BLaER1 (cell line): ENCODE data around the gene ITGAE.
"Not testable (repeated sequence)": the region's sequence is repeated elsewhere in the genome, so short reads cannot be mapped to it uniquely, and the experiment has no call there.

Source experiments
- H3K27ac ChIP-seq: shearing (Covaris generic); formaldehyde crosslinking; 2 replicates; pipeline ENCODE4 v1.8.1; 2022
- H3K27me3 ChIP-seq: shearing (Covaris generic); formaldehyde crosslinking; 2 replicates; pipeline ENCODE4 v1.8.1; 2022
- H3K36me3 ChIP-seq: shearing (Covaris generic); formaldehyde crosslinking; 2 replicates; pipeline ENCODE4 v1.8.1; 2022
- H3K4me1 ChIP-seq: shearing (Covaris generic); formaldehyde crosslinking; 2 replicates; pipeline ENCODE4 v1.8.1; 2022
- H3K4me2 ChIP-seq: shearing (Covaris generic); formaldehyde crosslinking; 2 replicates; pipeline ENCODE4 v1.8.1; 2022
- H3K4me3 ChIP-seq: shearing (Covaris generic); formaldehyde crosslinking; 2 replicates; pipeline ENCODE4 v1.8.1; 2022
- H3K9ac ChIP-seq: shearing (Covaris generic); formaldehyde crosslinking; 2 replicates; pipeline ENCODE4 v1.8.1; 2022
- H3K9me3 ChIP-seq: shearing (Covaris generic); formaldehyde crosslinking; 2 replicates; pipeline ENCODE4 v1.8.1; 2022
- H4K20me1 ChIP-seq: shearing (Covaris generic); formaldehyde crosslinking; 2 replicates; pipeline ENCODE4 v1.8.1; 2022
- Cebpa-rat ChIP-seq: shearing (Covaris generic); IDR thresholded peaks from 2 replicates; pipeline ENCODE4 v1.8.1; 2022

The ITGAE gene

GRCh38 chr17:3710951-3711383 lies 90.0 kb downstream of the ITGAE start:
- Histone ChIP-seq H4K20me1 (no peaks in the 10 kb centered on the region), H3K36me3 (peaks cover 42% of the 10 kb centered on the region), H3K9me3 (no peaks in the 10 kb centered on the region), H3K4me2 (peak overlapping the region; percentile 75), H3K27me3 (no peaks in the 10 kb centered on the region), H3K4me3 (no peak overlapping the region), H3K27ac (no peak overlapping the region; the same call in 1 of the 2 replicates), H3K4me1 (peaks cover 51% of the 10 kb centered on the region), H3K9ac (no peak overlapping the region)
- TF ChIP-seq Cebpa-rat = no peak

GRCh38 chr17:3708366-3708765 lies 92.6 kb downstream of the ITGAE start:
- Histone ChIP-seq H3K27ac (no peak overlapping the region), H4K20me1 (no peaks in the 10 kb centered on the region), H3K4me2 (no peak overlapping the region), H3K36me3 (peaks cover 18% of the 10 kb centered on the region), H3K27me3 (no peaks in the 10 kb centered on the region), H3K4me1 (peaks cover 35% of the 10 kb centered on the region), H3K9ac (no peak overlapping the region), H3K4me3 (no peak overlapping the region), H3K9me3 (no peaks in the 10 kb centered on the region)
- TF ChIP-seq Cebpa-rat = no peak

DNA sequence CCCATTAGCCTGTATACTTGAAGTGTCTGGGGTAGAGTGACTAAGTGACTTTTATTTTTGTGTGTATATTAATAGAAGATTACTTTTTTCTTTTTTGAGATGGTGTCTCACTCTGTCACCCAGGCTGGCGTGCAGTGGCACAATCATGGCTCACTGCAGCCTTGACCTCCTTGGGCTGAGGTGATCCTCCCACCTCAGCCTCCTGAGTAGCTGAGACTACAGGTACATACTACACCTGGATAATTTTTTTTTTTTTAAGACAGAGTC lies 95.3 kb downstream of the ITGAE start:
- not testable (repeated sequence) for H3K36me3 ChIP-seq, H4K20me1 ChIP-seq, H3K27ac ChIP-seq, H3K4me1 ChIP-seq, H3K4me3 ChIP-seq, H3K9ac ChIP-seq, H3K4me2 ChIP-seq, H3K27me3 ChIP-seq
- peaks cover 10% of the 10 kb centered on the region for H3K9me3 ChIP-seq

DNA sequence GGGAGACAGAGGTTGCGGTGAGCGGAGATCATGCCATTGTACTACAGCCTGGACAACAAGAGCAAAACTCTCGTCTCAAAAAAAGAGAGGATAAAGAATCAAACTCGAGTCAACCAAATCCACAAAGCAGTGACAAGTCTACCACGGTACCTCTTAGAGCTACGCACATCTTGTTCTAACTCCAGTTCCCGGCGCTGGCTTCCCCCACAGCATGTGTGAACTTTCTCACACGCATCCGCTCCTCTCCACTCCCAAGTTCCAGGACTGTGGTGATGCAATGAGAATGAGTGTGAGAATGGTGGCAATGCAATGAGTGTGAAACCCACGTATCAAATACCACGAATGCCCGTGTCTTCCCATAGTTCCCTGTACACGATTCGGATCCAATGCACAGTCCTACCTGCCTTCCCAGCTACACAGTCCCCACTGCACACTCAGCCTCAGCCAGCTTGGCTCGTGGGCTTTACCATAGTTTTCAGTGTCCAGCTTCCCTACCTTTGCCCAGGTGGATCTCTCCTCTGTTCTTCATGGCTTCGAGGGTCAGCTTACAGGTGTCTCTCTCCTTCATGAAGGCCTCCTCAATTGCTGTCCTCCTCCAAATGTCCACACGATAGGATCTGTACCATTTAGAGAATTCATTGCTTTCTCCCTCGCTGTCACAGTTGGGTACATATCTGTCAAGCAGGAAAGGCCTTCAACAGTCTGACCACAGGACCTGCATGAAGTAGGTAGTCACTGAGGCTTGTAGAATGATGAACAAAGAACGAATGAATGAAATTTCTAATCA lies 95.9 kb downstream of the ITGAE start:
- Histone ChIP-seq H3K27me3 (no peaks in the 10 kb centered on the region), H3K9ac (no peak overlapping the region), H3K9me3 (peaks cover 10% of the 10 kb centered on the region), H3K36me3 (peaks cover 9% of the 10 kb centered on the region), H3K4me1 (peaks cover 4% of the 10 kb centered on the region), H3K27ac (no peak overlapping the region), H3K4me3 (no peak overlapping the region), H4K20me1 (no peaks in the 10 kb centered on the region), H3K4me2 (no peak overlapping the region)
- TF ChIP-seq Cebpa-rat = no peak

DNA sequence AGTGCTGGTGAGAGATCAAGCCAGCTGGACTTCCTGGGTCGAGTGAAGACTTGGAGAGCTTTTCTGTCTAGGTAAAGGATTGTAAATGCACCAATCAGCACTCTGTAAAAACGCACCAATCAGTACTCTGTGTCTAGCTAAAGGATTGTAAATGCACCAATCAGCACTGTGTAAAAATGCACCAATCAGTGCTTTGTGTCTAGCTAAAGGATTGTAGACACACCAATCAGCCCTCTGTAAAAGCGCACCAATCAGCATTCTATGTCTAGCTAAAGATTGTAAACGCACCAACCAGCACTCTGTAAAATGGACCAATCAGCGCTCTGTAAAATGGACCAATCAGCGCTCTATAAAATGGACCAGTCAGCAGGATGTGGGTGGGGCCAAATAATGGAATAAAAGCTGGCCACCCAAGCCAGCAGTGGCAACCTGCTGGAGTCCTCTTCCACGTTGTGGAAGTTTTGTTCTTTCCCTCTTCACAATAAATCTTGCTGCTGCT lies 98.9 kb downstream of the ITGAE start:
- H3K36me3 ChIP-seq, H3K4me2 ChIP-seq, H4K20me1 ChIP-seq, H3K4me3 ChIP-seq, H3K27me3 ChIP-seq, H3K27ac ChIP-seq, H3K9ac ChIP-seq, H3K4me1 ChIP-seq: not testable (repeated sequence)
- H3K9me3 ChIP-seq = peaks cover 21% of the 10 kb centered on the region

GRCh38 chr17:3699951-3700350 lies 101.0 kb downstream of the ITGAE start:
- H3K4me1 ChIP-seq = peaks cover 21% of the 10 kb centered on the region
- no peak for TF ChIP-seq Cebpa-rat
- peaks cover 21% of the 10 kb centered on the region for H3K9me3 ChIP-seq
- no peak overlapping the region for H3K4me3 ChIP-seq
- H3K9ac ChIP-seq = no peak overlapping the region
- peaks cover 9% of the 10 kb centered on the region for H3K36me3 ChIP-seq
- H3K27ac ChIP-seq = no peak overlapping the region
- 0 out of 2 replicates have a peak, but pooled peaks cover under 1% of the 10 kb centered on the region for H4K20me1 ChIP-seq
- no peak overlapping the region for H3K4me2 ChIP-seq
- 0 out of 2 replicates have a peak, but pooled peaks cover 2% of the 10 kb centered on the region for H3K27me3 ChIP-seq

GRCh38 chr17:3698139-3698538 lies 102.8 kb downstream of the ITGAE start:
- Histone ChIP-seq H3K27me3 (0 out of 2 replicates have a peak, but pooled peaks cover 6% of the 10 kb centered on the region), H3K9me3 (peaks cover 21% of the 10 kb centered on the region), H3K9ac (no peak overlapping the region), H3K4me3 (no peak overlapping the region), H3K4me1 (peaks cover 39% of the 10 kb centered on the region), H3K27ac (no peak overlapping the region), H4K20me1 (peaks cover 12% of the 10 kb centered on the region; the same call in 1 of the 2 replicates), H3K4me2 (no peak overlapping the region), H3K36me3 (peaks cover 9% of the 10 kb centered on the region)
- TF ChIP-seq Cebpa-rat = no peak

DNA sequence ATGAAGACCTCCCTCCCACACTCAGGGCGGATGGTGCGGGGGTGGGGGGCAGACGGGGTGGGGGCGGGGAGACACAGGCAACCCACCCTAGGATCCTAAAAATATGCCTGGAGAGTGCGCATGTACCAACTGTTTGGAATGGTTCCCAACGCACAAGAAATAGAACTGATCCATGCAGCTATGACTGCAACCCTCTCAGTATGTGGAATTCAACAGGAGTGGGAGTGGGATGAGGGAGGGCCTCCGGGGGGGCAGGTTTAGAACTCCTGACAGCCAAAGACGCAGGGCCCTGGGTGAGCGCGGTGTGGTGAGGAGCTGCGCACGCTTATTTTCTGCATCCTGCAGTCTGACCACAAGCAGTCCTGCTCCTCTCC lies 103.9 kb downstream of the ITGAE start:
- Histone ChIP-seq H3K4me1 (peaks cover 49% of the 10 kb centered on the region), H3K4me3 (no peak overlapping the region), H3K4me2 (no peak overlapping the region), H4K20me1 (peaks cover 19% of the 10 kb centered on the region), H3K9ac (no peak overlapping the region), H3K36me3 (peaks cover 5% of the 10 kb centered on the region), H3K27ac (no peak overlapping the region), H3K9me3 (peaks cover 16% of the 10 kb centered on the region), H3K27me3 (0 out of 2 replicates have a peak, but pooled peaks cover 6% of the 10 kb centered on the region)
- no peak for TF ChIP-seq Cebpa-rat

GRCh38 chr17:3695723-3696411 lies 105.1 kb downstream of the ITGAE start, which contains the start of gene P2RX5:
Gene P2RX5 (minus strand): TSS chr17:3696155. CDS start chr17:3696005, 150 bp downstream.
- H3K4me3 ChIP-seq = peak within 1 kb of the TSS; percentile 77
- H4K20me1 ChIP-seq = peaks cover 25% of the 10 kb centered on the region
- peaks cover 60% of the 10 kb centered on the region for H3K4me1 ChIP-seq
- 0 out of 2 replicates have a peak, but pooled peaks cover 6% of the 10 kb centered on the region for H3K27me3 ChIP-seq
- no peak for TF ChIP-seq Cebpa-rat
- peaks cover 11% of the 10 kb centered on the region for H3K9me3 ChIP-seq
- peak within 1 kb of the TSS; percentile 96 for H3K4me2 ChIP-seq
- peaks cover 6% of the 10 kb centered on the region; the same call in 1 of the 2 replicates for H3K36me3 ChIP-seq
- peak within 1 kb of the TSS; percentile 81 for H3K9ac ChIP-seq
- H3K27ac ChIP-seq = peak within 1 kb of the TSS; percentile 80

DNA sequence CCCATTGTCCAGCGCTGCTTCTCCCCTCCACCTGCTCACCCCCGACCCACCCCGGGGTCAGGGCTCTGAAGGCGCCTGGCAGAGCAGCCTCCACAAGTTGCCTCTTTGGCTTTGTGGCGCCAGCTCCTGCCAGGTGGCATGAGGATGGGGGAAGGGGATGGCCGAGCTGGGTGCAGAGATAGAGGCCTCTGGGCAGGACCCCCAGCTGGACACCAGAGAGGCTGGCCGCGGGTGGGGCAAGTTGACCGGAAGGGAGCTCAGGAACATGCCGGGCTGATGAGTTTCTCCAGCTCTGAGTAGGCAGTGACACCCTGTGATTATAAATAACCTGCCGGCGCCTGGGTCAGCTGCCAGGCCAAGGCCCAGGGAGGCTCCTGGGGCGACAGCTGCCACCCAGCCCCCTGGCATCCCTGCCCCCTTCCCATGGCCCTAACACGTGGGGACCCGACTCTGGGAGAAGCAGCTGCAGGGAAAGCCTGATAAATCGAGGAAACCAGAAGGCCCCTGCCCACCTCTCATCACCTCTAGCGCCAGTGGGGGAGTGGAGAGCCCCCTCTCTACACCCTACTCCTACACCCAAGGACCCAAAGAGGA lies 105.8 kb downstream of the ITGAE start:
- H3K9ac ChIP-seq = peak overlapping the region; percentile 81
- H3K27ac ChIP-seq = peak overlapping the region; percentile 80
- TF ChIP-seq Cebpa-rat = no peak
- peaks cover 66% of the 10 kb centered on the region for H3K4me1 ChIP-seq
- 0 out of 2 replicates have a peak, but pooled peaks cover 6% of the 10 kb centered on the region for H3K27me3 ChIP-seq
- H4K20me1 ChIP-seq = peaks cover 25% of the 10 kb centered on the region
- peaks cover 12% of the 10 kb centered on the region; the same call in 1 of the 2 replicates for H3K36me3 ChIP-seq
- peaks cover 11% of the 10 kb centered on the region for H3K9me3 ChIP-seq
- H3K4me3 ChIP-seq = peak overlapping the region; percentile 77
- H3K4me2 ChIP-seq = peak overlapping the region; percentile 96
